Mononuclear cell (primary cell): ENCODE data around the gene PAK6. TPM values are rescaled to one million over a fixed set of nuclear protein-coding genes. Genes with fewer than 3 reads are reported as not detected.
A peak's percentile ranks its signal among the peaks of the same experiment; 100 is the strongest.

ENCODE experiments used
- H3K27me3 ChIP-seq: 2 replicates; pipeline ENCODE4 v1.6.0; 2011; ENCODE audit warnings: low read length, control low read depth; ENCODE audit not compliant: insufficient read depth
- H3K4me1 ChIP-seq: 2 replicates; pipeline ENCODE4 v1.5.1; 2011; ENCODE audit warnings: mild to moderate bottlenecking, low read length, control low read depth; ENCODE audit not compliant: insufficient read depth
- H3K4me3 ChIP-seq: 2 replicates; pipeline ENCODE4 v1.5.1; 2011; ENCODE audit warnings: mild to moderate bottlenecking, low read length, moderate library complexity
- H3K9me3 ChIP-seq: 2 replicates; pipeline ENCODE4 v1.5.1; 2011; ENCODE audit warnings: low read depth, mild to moderate bottlenecking, control low read depth, low read length
- total RNA-seq: library from RNA; depleted of rRNA; stranded (reverse); fragments of >200 nt; gene quantifications from one replicate; pipeline ENCODE4 v1.2.3, GENCODE V29; 2012

The PAK6 gene
- total RNA-seq, 1 donor: 0.42 TPM

GRCh38 chr15:40274350-40275274 lies 35.7 kb downstream of the PAK6 start:
- peaks cover 9% of the 10 kb centered on the region for H3K27me3 ChIP-seq
- H3K4me1 ChIP-seq: peaks cover 41% of the 10 kb centered on the region
- no peak overlapping the region for H3K4me3 ChIP-seq
- H3K9me3 ChIP-seq: no peaks in the 10 kb centered on the region

- no peaks in the 10 kb centered on the region for H3K9me3 ChIP-seq
- no peak overlapping the region for H3K4me3 ChIP-seq
- peaks cover 42% of the 10 kb centered on the region for H3K4me1 ChIP-seq
- peaks cover 13% of the 10 kb centered on the region for H3K27me3 ChIP-seq
These were observed 36.7 kb downstream of the PAK6 start for GRCh38 chr15:40275523-40275922.

GRCh38 chr15:40275954-40276353 lies 37.1 kb downstream of the PAK6 start:
- H3K4me3 ChIP-seq: no peak overlapping the region
- peaks cover 18% of the 10 kb centered on the region for H3K27me3 ChIP-seq
- no peaks in the 10 kb centered on the region for H3K9me3 ChIP-seq
- peaks cover 42% of the 10 kb centered on the region for H3K4me1 ChIP-seq

- Histone ChIP-seq H3K4me3 (no peak overlapping the region), H3K4me1 (peaks cover 48% of the 10 kb centered on the region), H3K9me3 (no peaks in the 10 kb centered on the region), H3K27me3 (peaks cover 25% of the 10 kb centered on the region)
These were observed 38.1 kb downstream of the PAK6 start for GRCh38 chr15:40276927-40277326.

- Histone ChIP-seq H3K4me3 (no peak overlapping the region), H3K27me3 (peaks cover 25% of the 10 kb centered on the region), H3K4me1 (peaks cover 54% of the 10 kb centered on the region), H3K9me3 (no peaks in the 10 kb centered on the region)
These were observed 38.6 kb downstream of the PAK6 start for GRCh38 chr15:40277471-40277870.

- H3K4me3 ChIP-seq: no peak overlapping the region
- no peaks in the 10 kb centered on the region for H3K9me3 ChIP-seq
- peaks cover 28% of the 10 kb centered on the region for H3K27me3 ChIP-seq
- peaks cover 59% of the 10 kb centered on the region for H3K4me1 ChIP-seq
These were observed 39.2 kb downstream of the PAK6 start for GRCh38 chr15:40278026-40278425.

- no peak overlapping the region for H3K4me3 ChIP-seq
- no peaks in the 10 kb centered on the region for H3K9me3 ChIP-seq
- peaks cover 35% of the 10 kb centered on the region for H3K27me3 ChIP-seq
- peaks cover 67% of the 10 kb centered on the region for H3K4me1 ChIP-seq
These were observed 40.7 kb downstream of the PAK6 start for GRCh38 chr15:40279437-40280141.

- H3K27me3 ChIP-seq: peaks cover 35% of the 10 kb centered on the region
- no peaks in the 10 kb centered on the region for H3K9me3 ChIP-seq
- H3K4me3 ChIP-seq: no peak overlapping the region
- peaks cover 66% of the 10 kb centered on the region for H3K4me1 ChIP-seq
These were observed 41.6 kb downstream of the PAK6 start for GRCh38 chr15:40280260-40281056.

- no peaks in the 10 kb centered on the region for H3K9me3 ChIP-seq
- H3K4me3 ChIP-seq: no peak overlapping the region
- H3K27me3 ChIP-seq: peaks cover 35% of the 10 kb centered on the region
- H3K4me1 ChIP-seq: peaks cover 64% of the 10 kb centered on the region
These were observed 42.4 kb downstream of the PAK6 start for GRCh38 chr15:40281057-40281800.

- Histone ChIP-seq H3K9me3 (no peaks in the 10 kb centered on the region), H3K27me3 (peaks cover 35% of the 10 kb centered on the region), H3K4me3 (peak overlapping the region; percentile 40), H3K4me1 (peaks cover 64% of the 10 kb centered on the region)
These were observed 42.9 kb downstream of the PAK6 start for GRCh38 chr15:40281801-40282146.

GRCh38 chr15:40282147-40282868 lies 43.4 kb downstream of the PAK6 start:
- no peaks in the 10 kb centered on the region for H3K9me3 ChIP-seq
- peaks cover 58% of the 10 kb centered on the region for H3K4me1 ChIP-seq
- peaks cover 35% of the 10 kb centered on the region for H3K27me3 ChIP-seq
- H3K4me3 ChIP-seq: peak overlapping the region; percentile 40

GRCh38 chr15:40282869-40283614 lies 44.2 kb downstream of the PAK6 start, which contains the start of gene ANKRD63:
Gene ANKRD63 (minus strand): TSS chr15:40283064. CDS start chr15:40282586, 478 bp downstream.
- H3K4me1 ChIP-seq: peaks cover 51% of the 10 kb centered on the region
- H3K27me3 ChIP-seq: peaks cover 35% of the 10 kb centered on the region
- H3K9me3 ChIP-seq: no peaks in the 10 kb centered on the region
- peak within 1 kb of the TSS; percentile 40 for H3K4me3 ChIP-seq

- Histone ChIP-seq H3K27me3 (peaks cover 31% of the 10 kb centered on the region), H3K4me1 (peaks cover 44% of the 10 kb centered on the region), H3K9me3 (no peaks in the 10 kb centered on the region), H3K4me3 (no peak overlapping the region)
These were observed 44.9 kb downstream of the PAK6 start for GRCh38 chr15:40283615-40284300.
